UCSD-AML1 (cell line): ENCODE results near the gene TPO.

Source experiments
- DNase-seq: peaks from one replicate; lab custom pipeline; 2025; ENCODE audit not compliant: unreplicated experiment; lab: John Stamatoyannopoulos, UW

The TPO gene

DNA sequence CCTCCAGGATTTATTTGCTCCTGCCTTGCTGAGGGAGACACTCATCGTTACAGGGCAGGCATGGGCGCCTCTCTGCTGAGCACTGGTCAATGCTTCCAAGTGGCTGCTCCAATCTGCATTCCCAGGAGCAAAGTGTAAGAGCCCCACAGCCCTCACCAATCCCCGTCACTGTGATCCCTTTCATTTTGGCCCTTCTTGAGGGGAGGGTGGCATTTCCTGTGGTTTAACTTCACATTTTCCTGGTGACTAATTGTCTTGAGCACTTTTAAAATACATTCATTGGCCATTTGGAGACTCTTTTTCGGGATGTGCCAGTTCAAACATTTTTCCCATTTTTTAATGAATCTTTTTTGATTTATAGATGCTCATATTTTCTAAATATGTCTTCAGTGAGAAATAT lies 33.0 kb downstream of the TPO start:
- DNase-seq, result no peak

GRCh38 chr2:1448009-1448408 lies 34.7 kb downstream of the TPO start:
- no peak for DNase-seq

DNA sequence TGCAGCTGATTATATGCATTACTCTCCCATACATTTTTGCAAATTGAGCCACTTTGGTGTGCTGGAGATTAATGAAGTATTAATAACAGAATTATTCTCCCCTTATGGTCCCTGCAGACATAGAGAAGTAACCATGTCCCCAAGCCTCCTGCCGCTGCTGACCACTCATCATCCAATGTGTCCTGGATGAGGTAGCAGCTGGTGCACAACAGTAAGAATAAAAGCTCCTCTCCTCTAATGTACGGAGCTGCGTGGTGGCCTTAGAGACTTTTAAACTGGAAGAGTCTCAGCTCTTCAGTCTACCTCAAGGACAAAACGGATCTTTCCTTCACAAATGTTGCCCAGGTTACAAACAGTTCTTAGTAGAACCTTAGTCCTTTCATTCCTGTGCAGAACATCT lies 37.7 kb downstream of the TPO start:
- DNase-seq, result no peak

GRCh38 chr2:1451422-1451821 lies 38.2 kb downstream of the TPO start:
- no peak for DNase-seq

- DNase-seq, result no peak
Measured at GRCh38 chr2:1453561-1453960, 40.3 kb downstream of the TPO start.

- DNase-seq, result no peak
Measured at GRCh38 chr2:1454346-1454745, 41.1 kb downstream of the TPO start.

- no peak for DNase-seq
Measured at GRCh38 chr2:1455466-1455865, 42.2 kb downstream of the TPO start.

- DNase-seq, result no peak
Measured at GRCh38 chr2:1458432-1458831, 45.2 kb downstream of the TPO start.

GRCh38 chr2:1459727-1460126 lies 46.5 kb downstream of the TPO start:
- no peak for DNase-seq

DNA sequence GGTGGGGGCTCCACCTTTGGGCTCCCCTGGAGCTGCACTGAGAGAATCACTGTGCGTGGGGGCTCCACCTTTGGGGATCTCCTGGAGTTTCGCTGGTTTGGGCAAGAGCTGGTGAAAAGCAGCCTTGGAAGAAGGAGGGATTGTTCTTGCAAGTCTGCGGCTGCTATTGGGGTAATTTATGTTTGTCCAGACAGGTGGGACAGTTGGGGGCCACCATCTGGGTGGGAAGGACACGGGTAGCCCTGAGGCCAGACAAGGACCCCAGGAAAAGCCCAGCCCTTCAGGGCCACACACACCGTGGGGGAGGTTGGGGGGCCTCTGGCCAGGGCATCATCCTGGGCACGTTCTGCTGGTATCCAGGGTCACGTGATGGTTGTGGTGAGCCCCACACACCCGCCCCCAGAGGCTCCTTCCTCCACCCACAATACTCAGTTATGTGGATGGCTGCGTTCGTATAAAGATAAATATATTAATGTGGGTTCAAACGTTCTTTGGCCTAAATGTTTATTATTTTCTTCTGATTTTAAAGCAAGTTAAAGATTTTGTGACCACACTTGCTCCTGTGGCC lies 47.7 kb downstream of the TPO start:
- no peak for DNase-seq

- no peak for DNase-seq
Measured at GRCh38 chr2:1461507-1462390, 48.5 kb downstream of the TPO start.

DNA sequence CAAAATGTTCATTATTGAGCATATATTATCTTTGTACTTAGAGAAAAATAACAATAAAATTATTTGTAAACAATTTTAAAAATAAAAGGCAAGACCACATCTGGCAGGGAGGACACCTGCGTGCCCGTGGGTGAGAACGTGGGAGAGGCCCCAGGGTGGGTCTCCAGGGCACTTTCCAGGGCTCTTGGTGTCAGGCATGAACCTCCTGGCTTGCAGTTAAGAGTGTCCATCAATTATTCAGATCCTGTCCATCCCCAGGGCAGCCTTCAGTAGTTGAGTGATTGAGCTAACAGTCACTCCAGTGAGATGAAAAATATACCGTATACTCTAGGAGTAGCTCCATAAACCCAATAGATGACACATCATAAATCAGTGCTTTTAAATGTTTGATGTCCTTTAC lies 49.7 kb downstream of the TPO start:
- DNase-seq, result no peak

- no peak for DNase-seq
Measured at GRCh38 chr2:1472350-1472749, 59.1 kb downstream of the TPO start.

DNA sequence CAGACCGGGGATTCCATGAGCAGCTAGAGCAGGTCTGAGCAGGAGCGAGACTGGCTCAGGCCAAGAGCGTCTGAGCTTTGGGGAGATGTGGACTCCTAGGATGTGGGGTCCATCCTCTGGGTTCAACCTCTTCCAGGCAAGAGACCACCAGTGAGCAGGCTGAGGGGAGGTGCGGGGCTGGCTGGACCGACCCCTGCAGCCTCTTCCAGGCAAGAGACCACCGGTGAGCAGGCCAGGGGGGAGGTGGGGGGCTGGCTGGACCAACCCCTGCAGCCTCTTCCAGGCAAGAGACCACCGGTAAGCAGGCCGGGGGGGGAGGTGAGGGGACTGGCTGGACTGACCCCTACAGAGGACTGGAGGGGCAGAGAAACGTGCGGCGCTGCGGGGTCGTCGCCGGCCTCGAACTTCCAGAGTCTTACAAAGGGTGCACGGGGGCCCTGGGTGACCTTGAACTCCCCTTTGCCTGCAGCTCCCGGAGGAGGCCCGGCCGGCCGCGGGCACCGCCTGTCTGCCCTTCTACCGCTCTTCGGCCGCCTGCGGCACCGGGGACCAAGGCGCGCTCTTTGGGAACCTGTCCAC lies 63.4 kb downstream of the TPO start:
- no peak for DNase-seq

GRCh38 chr2:1477196-1478040 lies 64.2 kb downstream of the TPO start:
- no peak for DNase-seq

- no peak for DNase-seq
Measured at GRCh38 chr2:1478311-1479305, 65.3 kb downstream of the TPO start.

- DNase-seq, result no peak
Measured at GRCh38 chr2:1479346-1479745, 66.1 kb downstream of the TPO start.

DNA sequence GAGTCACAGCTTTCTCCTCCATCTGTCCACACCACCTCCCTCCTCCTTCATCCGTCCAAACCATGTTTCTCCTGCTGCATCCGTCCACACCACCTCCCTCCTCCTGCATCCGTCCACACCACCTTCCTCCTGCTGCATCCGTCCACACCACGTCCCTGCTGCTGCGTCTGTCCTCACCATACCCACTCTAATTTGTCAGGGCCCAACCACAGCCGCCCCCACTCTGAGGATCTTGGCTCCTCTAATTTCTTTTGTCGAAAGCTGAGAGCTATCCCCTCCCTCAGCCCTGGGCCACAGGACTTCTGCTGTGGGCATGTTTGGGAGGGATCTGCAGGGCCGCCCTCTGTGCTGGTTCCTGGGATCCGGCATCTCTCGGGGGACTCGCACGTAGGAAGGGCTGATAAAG lies 67.4 kb downstream of the TPO start:
- no peak for DNase-seq

DNA sequence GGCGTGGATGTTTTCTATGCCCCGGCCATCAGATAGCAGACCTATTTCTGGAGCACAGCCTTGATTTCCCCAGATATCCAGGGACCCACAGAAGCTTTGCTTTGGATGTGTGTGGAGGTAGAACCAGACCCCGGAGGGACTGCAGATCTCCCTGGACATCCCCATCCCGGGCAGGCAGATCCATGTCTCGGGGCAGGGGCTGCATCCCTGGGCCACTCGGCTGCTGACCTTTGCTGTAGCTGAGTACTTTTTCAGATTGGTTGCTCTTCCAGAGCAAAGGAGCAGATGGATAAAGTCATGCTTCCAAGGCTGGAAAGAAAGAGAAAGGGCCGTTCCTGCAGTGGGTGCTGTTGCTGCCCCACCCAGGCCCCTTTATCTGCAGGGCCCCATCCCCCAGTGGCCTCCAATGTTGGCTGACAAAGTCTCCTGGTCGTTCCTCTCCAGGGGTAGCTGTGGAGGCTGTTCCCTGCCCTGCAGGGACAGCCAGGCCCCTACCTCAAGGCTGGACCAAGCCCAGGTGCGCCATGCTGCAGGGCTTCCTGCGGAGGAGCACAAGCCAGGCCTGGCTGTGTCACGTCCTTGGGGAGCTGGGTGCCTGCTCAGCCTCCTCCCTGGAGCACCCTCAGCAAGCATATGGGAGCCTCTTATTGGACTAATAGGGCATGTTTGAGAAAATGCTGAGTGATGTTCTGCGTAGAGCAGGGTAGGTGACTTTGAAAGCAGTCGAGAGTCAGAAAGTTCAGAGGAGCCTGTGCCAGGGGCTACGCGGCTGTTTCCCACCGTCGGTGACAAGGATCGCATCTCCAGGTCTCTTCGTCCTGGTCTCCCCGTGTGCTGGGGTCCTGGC lies 68.4 kb downstream of the TPO start:
- no peak for DNase-seq
